HG03469 (cell line): ENCODE measurements around the gene MIGA1.
"Not testable (repeated sequence)": the region's sequence is repeated elsewhere in the genome, so short reads cannot be mapped to it uniquely, and the experiment has no call there.

Experiments used
- ATAC-seq: cut with Tn5 transposase; IDR thresholded peaks from one replicate; pipeline ENCODE4 v1.9.1; 2021; ENCODE audit warnings: mild to moderate bottlenecking, moderate library complexity, moderate number of reproducible peaks; ENCODE audit not compliant: unreplicated experiment

The MIGA1 gene

GRCh38 chr1:77779529-77780281 lies at the start of gene MIGA1:
Gene MIGA1 (plus strand): TSS chr1:77779649. CDS start chr1:77783253, 3,604 bp downstream.
- ATAC-seq, result peak; percentile 91

GRCh38 chr1:77732090-77732489 lies 47.4 kb upstream of the MIGA1 start:
- ATAC-seq, result no peak

- no peak for ATAC-seq
Measured at GRCh38 chr1:77739235-77739634, 40.2 kb upstream of the MIGA1 start.

- ATAC-seq, result no peak
Measured at GRCh38 chr1:77741316-77741715, 38.1 kb upstream of the MIGA1 start.

- ATAC-seq, result no peak
Measured at GRCh38 chr1:77742011-77742555, 37.4 kb upstream of the MIGA1 start.

- no peak for ATAC-seq
Measured at GRCh38 chr1:77744576-77744975, 34.9 kb upstream of the MIGA1 start.

- ATAC-seq, result not testable (repeated sequence)
Measured at GRCh38 chr1:77749489-77749888, 30.0 kb upstream of the MIGA1 start.

GRCh38 chr1:77756052-77756754 lies 23.2 kb upstream of the MIGA1 start:
- ATAC-seq, result no peak

GRCh38 chr1:77757066-77757584 lies 22.3 kb upstream of the MIGA1 start:
- ATAC-seq, result no peak

- ATAC-seq, result no peak
Measured at GRCh38 chr1:77757603-77758002, 21.8 kb upstream of the MIGA1 start.

- peak; percentile 95 for ATAC-seq
Measured at GRCh38 chr1:77759071-77760028, 20.1 kb upstream of the MIGA1 start, which contains the start of gene USP33. Gene USP33 (minus strand): TSS chr1:77759852. CDS start chr1:77741697, 18,155 bp downstream.

- no peak for ATAC-seq
Measured at GRCh38 chr1:77762072-77762476, 17.4 kb upstream of the MIGA1 start.

- no peak for ATAC-seq
Measured at GRCh38 chr1:77768006-77768405, 11.4 kb upstream of the MIGA1 start.

- ATAC-seq, result no peak
Measured at GRCh38 chr1:77776007-77776700, 3.3 kb upstream of the MIGA1 start.

- ATAC-seq, result no peak
Measured at GRCh38 chr1:77781683-77782082, 2.2 kb downstream of the MIGA1 start.

- ATAC-seq, result no peak
Measured at GRCh38 chr1:77783141-77783540, 3.7 kb downstream of the MIGA1 start.

- ATAC-seq, result not testable (repeated sequence)
Measured at GRCh38 chr1:77786093-77786741, 6.8 kb downstream of the MIGA1 start.

GRCh38 chr1:77794550-77794949 lies 15.1 kb downstream of the MIGA1 start:
- no peak for ATAC-seq

- no peak for ATAC-seq
Measured at GRCh38 chr1:77796695-77797405, 17.4 kb downstream of the MIGA1 start.
